Keratinocyte (primary cell): Measurements from ENCODE around the gene PGLYRP4.

Experiments
- CTCF ChIP-seq, 3 experiments: IDR thresholded peaks in 1 of 3; conservative IDR thresholded peaks in 1 of 3; optimal IDR thresholded peaks in 1 of 3; 2 replicates in 2 of 3; 3 replicates in 1 of 3; pipeline versions ENCODE3 to v1.5.1; 2011; ENCODE audit warnings: low read length in 3 of 3, mild to moderate bottlenecking in 3 of 3, moderate library complexity in 2 of 3, control low read depth in 1 of 3, inconsistent platforms in 1 of 3; ENCODE audit not compliant: insufficient read depth in 2 of 3; ENCODE audit errors: extremely low read depth in 1 of 3
- EZH2 ChIP-seq: IDR thresholded peaks from one replicate; pipeline ENCODE4 v1.6.1; 2012; ENCODE audit warnings: inconsistent platforms, mild to moderate bottlenecking, low read length, moderate library complexity

- TF ChIP-seq CTCF (optimal IDR thresholded peaks at IDR 0.05 in 1 of 3, IDR thresholded peaks at IDR 0.05 in 1 of 3, conservative IDR thresholded peaks at IDR 0.05 in 1 of 3; ENCODE audit: extremely low read depth in 1 of 3, insufficient read depth in 2 of 3, low read length in 3 of 3) (no peak), EZH2 (no peak)
These were observed 39.1 kb upstream of the PGLYRP4 start for GRCh38 chr1:153387785-153388184.
